GM21786 (cell line): Measurements from ENCODE around the gene MAST2.
"Not testable (repeated sequence)": the region's sequence is repeated elsewhere in the genome, so short reads cannot be mapped to it uniquely, and the experiment has no call there.

ENCODE experiments used
- ATAC-seq: cut with Tn5 transposase; IDR thresholded peaks from one replicate; pipeline ENCODE4 v1.9.1; 2021; ENCODE audit not compliant: unreplicated experiment

Gene MAST2

DNA sequence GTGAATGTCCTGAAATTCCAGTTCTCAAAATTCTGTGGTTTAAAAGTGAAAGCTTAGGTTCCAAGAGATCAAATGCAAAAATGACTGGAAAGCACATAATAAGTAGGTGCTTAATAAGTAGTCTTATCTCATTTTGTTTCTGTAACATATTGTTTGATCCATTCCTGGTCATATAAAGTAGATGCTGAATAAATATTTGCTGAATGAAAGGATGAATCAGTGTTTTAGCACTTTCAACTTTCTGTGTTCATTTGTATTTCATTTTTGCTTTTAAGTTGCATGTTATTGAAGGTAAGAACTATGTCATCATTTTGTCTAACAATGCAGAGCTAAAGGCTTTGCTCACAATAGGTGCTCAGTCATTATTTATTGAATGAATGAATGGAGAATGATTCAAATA is 6.3 kb downstream of the MAST2 start:
- ATAC-seq: no peak

DNA sequence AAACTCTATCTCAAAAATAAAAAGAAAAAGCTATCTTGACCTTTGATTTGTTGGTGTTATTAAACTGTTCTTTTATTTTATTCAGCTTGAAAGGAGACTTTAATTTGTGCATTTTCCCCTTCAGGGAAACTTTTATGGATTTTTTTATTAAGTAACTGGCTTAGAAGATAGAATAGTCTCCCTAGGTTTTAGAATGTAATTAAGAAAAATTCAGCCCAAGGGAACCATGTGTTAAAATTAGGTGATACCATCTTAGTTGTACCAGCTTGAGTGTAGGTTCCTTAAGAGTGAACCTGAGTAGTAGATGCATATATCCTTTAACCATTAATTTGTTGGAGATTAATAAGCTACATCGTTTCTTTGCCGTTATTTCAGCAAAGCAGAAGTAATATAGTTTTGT is 11.4 kb downstream of the MAST2 start:
- no peak for ATAC-seq

DNA sequence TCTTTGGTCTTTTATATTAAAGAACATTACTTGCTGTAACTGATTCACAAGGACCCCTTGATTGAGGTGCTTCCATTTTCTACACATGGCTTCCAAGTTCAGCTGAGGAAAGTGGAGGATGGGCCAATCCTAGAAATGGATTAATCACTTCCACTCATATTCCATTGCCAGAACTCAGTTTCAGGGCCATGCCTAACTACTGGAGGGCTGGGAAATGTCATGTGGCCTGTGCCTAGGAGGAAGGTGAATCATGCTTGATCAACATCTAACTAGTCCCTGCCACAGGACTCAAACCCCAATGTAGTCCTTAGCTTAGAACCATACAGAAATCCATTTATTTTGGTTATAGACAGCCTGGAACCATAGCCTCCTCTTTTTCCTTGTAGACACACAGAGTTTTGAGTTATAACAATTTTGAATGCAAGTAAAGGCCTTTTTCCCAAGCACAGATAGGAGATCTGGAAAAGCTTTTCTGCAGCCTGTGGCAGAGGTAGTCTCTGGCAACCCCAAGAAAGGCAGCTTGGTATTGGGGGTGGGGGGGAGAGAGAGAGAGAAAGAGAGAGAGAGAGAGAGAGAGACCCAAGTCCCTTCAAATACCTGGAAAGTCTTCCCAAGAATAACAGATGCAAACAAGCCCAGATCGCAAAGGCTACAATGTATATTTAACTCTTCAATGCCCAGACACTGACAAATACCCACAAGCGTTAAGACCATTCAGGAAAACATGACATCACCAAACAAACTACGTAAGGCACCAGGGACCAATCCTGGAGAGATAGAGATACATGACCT is 12.5 kb downstream of the MAST2 start:
- no peak for ATAC-seq

DNA sequence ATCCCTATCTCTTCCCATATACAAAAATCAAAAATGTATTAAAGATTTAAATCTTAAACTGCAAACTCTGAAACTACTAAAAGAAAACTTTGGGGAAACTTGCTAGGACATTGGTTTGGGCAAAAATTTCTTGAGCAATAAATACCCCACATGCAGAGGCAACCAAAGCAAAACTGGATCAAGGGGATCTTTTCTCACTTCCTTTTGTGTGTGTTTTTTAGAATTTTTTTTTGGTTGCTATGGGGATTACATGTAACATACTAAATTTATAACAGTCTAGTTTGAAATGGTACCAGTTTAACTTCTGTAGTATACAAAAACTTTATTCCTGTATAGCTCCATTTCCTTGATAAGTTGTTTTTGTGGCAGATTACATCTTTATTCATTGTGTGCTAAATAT is 16.8 kb downstream of the MAST2 start:
- ATAC-seq: no peak

DNA sequence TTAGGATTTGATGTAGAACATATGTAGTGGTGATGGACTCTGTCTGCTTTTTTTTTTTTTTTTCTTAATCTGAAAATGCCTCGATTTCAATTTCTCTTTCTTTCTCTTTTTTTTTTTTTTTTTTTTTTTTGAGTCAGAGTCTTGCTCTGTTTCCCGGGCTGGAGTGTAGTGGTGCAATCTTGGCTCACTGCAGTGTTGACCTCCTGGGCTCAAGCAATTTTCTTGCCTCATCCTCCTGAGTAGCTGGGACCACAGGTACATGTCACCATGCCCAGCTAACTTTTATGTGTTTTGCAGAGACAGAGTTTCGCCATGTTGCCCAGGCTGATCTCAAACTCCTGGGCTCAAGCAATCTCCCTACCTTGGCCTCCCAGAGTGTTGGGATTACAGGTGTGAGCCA is 17.4 kb downstream of the MAST2 start:
- no peak for ATAC-seq

GRCh38 chr1:45822644-45823043 is 19.2 kb downstream of the MAST2 start:
- ATAC-seq: no peak

GRCh38 chr1:45824607-45825006 is 21.2 kb downstream of the MAST2 start:
- ATAC-seq: no peak

GRCh38 chr1:45827256-45827655 is 23.8 kb downstream of the MAST2 start:
- ATAC-seq: no peak

- no peak for ATAC-seq
These were observed 25.4 kb downstream of the MAST2 start for GRCh38 chr1:45828841-45829240.

GRCh38 chr1:45833361-45833760 is 29.9 kb downstream of the MAST2 start:
- no peak for ATAC-seq

DNA sequence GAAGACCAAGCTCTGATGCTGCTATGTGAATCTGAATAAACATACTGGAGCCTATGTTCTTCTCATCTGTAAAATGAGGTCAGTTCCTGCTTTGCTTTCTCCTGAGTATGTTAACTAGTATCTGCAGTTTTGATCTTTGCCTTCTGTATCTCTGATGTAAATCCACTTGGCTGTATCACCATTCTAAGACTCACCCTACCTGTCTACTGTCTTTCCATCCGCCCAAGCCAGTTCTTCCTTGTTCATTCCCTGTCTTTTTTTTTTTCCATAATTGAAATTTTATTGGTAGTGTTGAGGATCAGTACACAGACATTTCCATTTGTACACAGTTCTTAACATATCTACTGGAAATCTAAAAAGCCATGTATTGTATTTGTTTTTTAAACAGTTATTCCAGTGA is 31.3 kb downstream of the MAST2 start:
- ATAC-seq: no peak

GRCh38 chr1:45836451-45836850 is 33.0 kb downstream of the MAST2 start:
- no peak for ATAC-seq

DNA sequence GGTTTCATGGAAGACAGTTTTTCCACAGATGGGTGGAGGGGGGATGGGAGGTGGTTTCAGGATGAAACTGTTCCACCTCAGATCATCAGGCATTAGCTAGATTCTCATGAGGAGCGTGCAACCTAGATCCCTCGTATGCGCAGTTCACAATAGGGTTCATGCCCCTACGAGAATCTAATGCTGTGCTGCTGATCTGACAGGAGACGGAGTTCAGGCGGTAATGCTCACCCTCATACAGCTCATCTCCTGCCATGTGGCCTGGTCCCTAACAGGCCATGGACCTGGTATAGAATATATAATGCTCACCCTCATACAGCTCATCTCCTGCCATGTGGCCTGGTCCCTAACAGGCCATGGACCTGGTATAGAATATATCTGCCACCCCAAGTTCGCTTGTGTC is 33.4 kb downstream of the MAST2 start:
- not testable (repeated sequence) for ATAC-seq

DNA sequence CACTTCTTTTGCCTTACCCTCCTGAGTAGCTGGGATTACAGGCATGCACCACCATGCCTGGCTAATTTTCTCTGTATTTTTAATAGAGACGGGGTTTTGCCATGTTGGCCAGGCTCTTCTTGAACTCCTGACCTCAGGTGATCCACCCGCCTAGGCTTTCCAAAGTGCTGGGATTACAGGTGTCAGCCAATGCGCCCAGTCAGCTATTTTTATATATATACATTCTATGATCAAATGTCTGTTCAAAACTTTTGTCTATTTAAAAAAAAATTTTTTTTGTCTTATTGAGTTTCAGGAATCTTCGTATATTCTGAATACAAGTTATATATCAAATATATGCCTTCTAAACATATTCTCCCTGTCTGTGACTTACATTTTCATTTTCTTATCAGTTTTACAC is 34.9 kb downstream of the MAST2 start:
- ATAC-seq: not testable (repeated sequence)

- peak; percentile 47 for ATAC-seq
These were observed 37.3 kb downstream of the MAST2 start for GRCh38 chr1:45840704-45841103.

DNA sequence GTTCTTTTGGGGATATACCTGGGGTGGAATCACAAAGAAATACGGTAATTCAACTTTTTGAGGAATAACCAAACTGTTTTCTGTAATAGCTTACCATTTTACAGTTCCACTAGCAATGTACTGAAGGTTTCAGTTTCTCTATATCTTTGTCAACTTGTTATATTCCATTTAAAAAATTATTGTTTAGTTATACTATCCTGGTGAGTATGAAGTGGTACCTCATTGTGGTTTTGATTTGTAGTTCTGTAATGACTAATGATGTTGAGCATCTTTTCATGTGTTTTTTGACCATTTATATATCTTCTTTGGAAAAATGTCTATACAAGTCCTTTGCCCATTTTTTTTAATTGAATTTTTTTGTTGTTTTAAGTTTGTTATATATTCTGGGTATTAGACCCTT is 39.4 kb downstream of the MAST2 start:
- no peak for ATAC-seq

GRCh38 chr1:45843474-45843905 is 40.1 kb downstream of the MAST2 start:
- no peak for ATAC-seq

- ATAC-seq: not testable (repeated sequence)
These were observed 40.6 kb downstream of the MAST2 start for GRCh38 chr1:45844000-45844399.

DNA sequence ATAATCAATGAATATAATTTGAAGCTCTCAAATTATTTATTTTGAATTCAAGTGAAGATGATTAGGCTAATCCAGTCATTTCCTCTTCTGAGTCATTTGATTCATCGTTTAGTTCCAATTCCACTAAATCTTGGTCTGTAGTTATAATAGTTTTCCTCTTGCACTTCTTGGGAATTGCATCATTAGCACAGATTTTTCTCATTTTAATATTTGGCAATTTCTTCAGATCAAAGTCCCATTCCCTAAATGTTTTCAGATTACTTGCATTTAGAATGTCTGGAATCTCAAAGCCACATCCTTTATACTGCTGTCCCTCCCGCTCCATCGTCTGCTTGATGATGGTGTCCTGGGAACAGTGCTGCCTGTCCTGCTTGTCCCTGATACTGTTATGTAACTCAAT is 43.5 kb downstream of the MAST2 start:
- no peak for ATAC-seq

GRCh38 chr1:45848097-45848496 is 44.7 kb downstream of the MAST2 start:
- no peak for ATAC-seq

DNA sequence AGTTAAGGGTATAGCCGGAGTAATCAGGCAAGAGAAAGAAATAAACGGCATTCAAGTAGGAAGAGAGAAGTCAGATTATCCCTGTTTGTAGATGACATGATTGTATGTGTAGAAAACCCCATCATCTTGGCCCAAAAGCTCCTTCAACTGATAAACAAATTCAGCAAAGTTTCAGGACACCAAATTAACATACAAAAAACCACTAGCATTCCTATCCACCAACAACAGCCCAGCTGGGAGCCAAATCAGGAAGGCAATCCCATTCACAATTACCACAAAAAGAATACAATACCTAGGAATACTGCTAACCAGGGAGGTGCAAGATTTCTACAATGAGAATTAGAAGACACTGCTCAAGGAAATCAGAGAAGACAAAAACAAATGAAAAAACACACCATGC is 45.3 kb downstream of the MAST2 start:
- ATAC-seq: no peak

DNA sequence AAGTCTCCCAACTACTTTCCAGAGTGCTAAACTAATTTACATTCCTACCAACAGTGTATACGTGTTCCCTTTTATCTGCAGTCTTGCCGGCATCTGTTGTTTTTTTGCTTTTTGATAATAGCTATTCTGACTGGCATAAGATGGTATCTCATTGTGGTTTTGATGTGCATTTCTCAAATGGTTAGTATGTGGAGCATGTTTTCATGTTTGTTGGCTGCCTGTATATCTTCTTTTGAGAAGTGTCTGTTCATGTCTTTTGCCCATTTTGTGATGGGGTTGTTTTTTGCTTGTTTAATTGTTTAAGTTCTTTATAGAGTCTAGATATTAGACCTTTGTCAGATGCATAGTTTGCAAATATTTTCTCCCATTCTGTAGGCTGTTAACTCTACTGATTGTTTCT is 46.6 kb downstream of the MAST2 start:
- ATAC-seq: no peak

- no peak for ATAC-seq
These were observed 51.3 kb downstream of the MAST2 start for GRCh38 chr1:45854724-45855123.
